GM19397 (cell line): Measurements from ENCODE around the gene GIMAP7.
"Not testable (repeated sequence)": the region's sequence is repeated elsewhere in the genome, so short reads cannot be mapped to it uniquely, and the experiment has no call there.

ENCODE experiments used
- ATAC-seq: cut with Tn5 transposase; IDR thresholded peaks from one replicate; pipeline ENCODE4 v1.9.1; 2021; ENCODE audit warnings: mild to moderate bottlenecking, moderate library complexity; ENCODE audit not compliant: unreplicated experiment

GIMAP7 gene

DNA sequence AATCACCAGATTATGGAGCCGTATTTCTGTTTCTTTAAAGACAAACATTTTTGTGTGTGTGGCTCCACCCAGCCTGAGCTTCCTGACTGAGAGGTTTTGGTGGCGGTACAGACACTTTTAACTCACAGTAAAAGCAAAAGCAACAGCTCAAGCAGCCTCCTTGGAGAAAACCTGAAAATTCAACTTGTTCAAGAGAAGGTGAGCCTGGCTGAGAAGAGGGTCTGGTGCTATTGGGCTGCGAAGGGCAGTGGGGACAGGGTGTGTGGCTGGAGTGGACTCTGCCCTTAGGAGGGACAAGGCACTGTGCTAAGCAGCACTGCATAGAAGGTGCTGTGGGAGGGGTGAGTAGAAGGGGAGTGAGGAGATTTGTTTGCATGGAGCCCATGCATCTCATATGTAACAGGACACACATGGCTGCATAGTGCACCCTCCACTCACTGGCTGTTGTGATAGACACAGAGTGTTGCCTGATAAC is at the start of gene GIMAP7:
Gene GIMAP7, plus strand, starts transcription at position 125 of the 475 bp plus-strand sequence. CDS start 5,103 bp downstream, outside the sequence.
- ATAC-seq: peak; percentile 80

DNA sequence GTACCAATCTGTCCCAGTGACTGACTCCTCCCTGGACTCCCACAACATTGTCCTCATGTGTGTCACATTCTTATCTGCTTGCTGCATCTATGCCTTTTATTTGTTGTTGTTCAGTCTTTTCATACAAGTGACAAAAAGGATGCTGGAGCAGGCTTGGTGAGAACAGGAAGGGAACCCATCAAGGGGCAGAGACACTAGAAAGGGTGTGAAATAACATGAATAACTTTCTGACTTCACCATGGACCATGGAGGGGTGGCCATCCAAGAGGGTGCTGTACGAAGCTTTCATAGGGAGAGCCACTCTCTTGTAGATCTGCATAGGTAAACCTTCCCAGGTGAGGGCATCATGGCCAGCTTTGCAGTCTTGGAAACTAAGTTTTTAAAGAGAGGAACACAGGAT is 49.7 kb upstream of the GIMAP7 start:
- ATAC-seq: no peak

DNA sequence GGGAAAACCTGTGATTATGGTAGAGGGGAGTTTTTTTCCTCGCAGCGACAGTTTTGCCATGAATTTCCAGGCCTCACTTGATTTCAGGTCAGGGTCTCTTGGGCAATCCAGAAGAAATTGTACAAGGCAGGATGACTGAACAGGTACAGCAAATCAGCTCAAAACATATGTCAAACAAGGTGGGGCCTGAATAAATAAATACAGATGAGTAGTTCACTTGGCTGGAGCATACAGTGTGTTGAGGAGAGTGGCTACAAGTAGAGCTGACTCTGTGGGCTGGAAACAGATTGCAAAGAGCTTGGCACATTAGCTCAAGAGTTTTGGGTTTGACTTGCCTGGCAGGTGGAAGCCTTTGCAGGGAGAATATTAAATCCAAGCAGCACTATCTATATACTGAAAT is 49.3 kb upstream of the GIMAP7 start:
- ATAC-seq: no peak

DNA sequence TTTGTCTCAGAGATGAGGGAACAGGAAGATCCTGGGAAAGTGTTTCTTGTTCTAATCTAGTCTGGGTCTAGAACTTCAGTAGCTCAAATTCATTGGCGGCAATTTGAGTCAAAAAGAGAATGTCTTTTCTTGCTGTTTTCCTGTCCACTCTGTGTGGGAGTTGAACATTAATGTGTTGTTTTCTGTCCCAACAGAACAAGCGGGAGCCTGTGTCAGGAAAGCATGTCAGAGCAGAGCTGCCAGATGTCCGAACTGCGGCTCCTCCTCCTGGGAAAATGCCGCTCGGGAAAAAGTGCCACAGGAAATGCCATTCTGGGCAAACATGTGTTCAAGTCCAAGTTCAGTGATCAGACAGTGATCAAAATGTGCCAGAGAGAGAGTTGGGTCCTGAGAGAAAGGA is 48.2 kb upstream of the GIMAP7 start:
- no peak for ATAC-seq

DNA sequence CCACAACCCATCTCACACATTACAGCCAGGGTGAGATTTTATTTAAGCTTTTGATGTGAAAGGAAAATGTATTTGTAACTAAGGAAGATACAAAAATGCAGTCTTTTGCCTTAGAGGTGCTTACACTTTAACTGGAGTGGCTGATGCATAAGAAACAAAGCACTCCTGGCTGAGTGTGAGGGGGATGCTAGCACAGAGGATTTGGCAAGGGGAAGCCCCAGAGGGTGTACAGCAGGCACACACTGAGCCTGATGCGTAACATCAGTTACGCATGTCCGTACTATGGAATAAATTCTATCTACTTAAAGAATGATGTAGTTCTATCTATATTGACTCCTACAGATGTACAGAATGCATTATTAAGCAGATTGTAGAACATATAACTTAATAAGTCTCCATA is 46.4 kb upstream of the GIMAP7 start:
- ATAC-seq: no peak

DNA sequence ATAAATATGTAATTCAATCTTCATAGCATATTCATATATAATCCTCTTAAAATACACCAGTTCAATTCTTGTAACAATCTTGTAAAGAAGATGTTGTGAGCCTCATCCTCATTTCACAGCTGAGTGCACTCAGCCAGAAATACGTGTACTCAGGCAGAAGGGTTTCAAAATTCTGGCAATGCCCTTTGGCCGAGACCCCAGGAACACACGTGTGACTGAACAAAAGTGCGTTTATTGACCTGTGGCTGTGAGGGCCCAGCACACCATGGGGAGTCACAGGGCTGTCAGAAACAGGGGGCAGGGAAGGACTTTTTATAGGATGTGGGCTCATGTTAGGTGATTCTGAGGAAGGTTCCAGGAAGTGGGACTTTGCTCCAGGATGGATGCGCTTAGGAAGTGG is 42.8 kb upstream of the GIMAP7 start:
- no peak for ATAC-seq

DNA sequence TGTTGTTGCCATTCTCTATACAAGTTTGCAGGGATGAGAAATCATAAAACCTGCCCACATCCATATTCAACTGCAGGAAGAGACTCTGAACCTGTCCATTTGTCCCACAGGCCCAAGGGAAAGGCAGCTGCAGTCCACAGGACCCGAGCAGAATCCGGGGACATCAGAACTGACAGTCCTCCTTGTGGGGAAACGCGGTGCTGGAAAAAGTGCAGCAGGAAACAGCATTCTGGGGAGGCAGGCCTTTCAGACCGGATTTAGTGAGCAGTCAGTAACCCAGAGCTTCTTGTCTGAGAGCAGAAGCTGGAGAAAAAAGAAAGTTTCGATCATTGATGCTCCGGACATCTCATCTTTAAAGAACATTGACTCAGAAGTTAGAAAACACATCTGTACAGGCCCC is 40.8 kb upstream of the GIMAP7 start:
- no peak for ATAC-seq

DNA sequence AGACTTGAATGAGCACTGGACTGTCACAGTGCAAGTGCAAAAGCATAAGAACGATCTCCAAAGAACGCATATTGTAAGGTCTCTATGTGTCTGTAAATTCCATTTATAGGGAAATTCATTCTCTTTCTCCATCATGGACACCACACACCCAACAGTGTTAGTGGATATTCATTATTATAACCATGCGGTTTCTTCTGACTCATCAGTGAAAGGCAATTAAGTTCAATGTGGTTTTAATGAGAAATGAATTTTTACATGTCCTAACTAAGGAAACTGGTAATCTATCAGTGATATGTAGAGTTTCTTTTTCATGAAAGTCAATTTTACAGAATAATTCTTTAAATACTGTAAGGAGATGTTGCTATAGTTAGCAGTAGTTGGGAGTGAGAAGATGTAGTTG is 38.4 kb upstream of the GIMAP7 start:
- ATAC-seq: no peak

DNA sequence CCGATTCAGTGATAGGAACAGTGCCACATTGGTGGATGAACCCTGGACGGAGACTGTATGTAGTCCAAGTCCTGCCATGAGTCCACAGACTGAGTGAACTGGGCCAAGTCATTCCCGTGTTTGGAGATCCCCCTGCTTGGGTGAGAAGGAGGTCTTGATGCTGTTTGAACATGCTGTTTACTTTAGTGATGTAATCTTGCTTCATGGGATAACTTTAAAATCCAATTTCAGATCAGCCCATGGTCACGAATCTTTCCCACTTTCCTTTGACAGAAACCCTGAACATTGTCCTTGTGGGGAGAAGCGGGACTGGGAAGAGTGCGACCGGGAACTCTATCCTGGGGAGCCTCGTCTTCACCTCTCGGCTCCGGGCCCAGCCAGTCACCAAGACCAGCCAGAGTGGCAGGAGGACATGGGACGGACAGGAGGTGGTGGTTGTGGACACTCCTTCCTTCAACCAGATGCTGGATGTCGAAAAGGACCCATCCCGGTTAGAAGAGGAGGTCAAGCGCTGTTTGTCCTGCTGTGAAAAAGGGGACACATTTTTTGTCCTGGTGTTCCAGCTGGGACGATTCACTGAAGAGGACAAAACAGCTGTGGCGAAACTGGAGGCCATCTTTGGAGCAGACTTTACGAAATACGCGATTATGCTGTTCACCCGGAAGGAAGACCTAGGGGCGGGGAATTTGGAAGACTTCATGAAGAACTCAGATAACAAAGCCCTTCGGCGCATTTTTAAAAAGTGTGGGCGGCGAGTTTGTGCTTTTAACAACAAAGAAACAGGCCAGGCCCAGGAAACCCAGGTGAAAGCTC is 37.6 kb upstream of the GIMAP7 start:
- no peak for ATAC-seq

DNA sequence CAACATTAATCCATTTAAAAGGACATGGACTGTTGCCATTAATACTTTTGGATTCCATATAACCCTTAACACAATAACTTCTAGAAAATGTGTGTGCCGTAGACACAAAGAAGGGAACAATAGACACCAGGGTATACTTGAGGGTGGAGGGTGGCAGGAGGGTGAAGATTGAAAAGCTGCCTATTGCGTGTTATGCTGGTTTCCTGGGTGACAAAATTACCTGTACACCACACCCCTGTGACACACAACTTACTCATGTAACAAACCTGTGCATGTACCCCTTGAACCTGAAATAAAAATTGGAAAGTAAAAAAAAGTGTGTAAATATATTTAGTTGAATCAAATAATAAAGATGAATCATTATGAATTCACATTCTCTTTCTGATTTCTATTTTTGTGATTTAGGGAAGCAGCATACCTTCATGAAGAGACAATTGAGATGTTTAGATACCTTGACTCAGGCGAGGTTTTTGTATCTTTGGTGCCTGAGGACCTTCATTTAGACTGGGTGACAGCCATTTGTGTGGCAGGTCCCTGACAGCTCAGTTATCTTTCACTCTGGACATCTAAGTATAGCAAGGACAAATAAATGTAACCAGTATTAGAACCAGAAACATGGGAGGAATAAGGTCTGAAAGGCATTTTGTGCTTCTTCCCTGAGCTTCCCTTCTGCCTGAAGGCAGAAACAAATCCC is 35.5 kb upstream of the GIMAP7 start:
- ATAC-seq: no peak

DNA sequence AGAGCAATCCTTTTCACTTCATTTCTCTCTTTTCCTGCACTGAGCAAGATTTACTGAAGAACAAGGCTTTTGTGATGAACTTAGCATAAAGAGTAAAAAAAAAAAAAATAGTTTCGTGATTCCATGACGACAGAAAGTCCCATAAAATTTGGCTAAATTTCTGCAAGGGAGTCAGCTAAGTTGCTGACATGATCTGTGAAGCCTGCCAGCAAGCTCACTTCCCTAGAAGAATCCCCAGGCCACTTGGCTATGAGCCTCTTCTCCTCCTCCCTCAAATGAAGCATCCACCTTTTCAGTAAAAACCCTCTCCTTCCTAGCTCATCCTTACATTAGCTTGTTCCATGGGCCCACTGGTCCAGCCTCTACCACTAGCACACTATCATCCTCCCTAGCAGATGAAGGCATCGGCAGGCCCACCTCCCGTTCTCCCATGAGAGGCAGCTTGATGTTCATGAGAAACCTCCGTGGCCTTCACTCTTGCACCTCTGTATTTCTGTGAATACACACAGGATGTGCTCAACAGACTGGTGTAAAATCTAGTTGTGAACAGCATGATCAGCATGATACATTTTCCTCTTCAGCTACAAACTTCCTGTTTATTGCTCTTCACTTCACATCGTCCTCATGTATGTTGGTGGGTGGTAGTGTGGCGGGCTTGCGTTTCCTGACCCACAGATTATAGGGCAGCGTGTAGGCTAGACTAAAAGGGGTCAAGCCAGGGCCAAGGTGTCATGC is 33.3 kb upstream of the GIMAP7 start:
- no peak for ATAC-seq

DNA sequence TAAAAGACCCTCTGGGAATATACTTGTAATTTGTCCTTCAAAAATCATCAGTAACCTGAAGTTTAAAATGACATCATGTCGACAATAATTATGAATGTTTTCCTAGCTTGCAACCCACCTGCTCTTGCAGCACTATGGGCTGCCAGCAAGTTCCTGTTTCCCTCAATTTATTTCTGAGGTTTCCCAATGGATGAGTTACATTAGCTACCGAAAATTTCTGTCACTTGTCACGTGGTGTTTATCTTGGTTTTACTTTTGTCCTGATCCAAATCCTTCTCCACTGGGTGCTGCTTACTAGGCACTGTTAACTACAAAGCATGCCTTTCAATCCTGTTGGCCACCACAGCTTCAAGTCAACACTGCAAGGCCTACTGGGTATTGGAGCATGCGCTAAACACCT is 32.8 kb upstream of the GIMAP7 start:
- ATAC-seq: no peak

DNA sequence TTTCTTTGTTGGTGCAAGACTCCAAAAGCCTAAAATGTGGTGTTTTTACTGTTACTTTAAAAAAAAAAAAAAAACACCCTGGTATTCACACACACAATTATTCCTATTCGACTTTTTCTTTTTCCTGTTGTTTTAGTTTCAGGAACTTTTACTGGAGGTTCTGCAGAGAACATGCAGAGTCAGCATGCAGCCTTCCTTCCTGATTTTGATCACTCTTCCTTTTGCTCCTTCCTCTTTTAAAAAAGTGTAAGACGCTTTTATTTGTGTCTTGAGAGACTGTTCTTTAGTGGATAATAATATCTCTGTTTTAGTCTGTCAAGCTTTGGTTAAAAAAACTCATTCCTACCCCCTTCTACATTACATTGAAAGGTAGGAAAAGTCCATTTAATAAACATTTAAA is 31.2 kb upstream of the GIMAP7 start:
- not testable (repeated sequence) for ATAC-seq

DNA sequence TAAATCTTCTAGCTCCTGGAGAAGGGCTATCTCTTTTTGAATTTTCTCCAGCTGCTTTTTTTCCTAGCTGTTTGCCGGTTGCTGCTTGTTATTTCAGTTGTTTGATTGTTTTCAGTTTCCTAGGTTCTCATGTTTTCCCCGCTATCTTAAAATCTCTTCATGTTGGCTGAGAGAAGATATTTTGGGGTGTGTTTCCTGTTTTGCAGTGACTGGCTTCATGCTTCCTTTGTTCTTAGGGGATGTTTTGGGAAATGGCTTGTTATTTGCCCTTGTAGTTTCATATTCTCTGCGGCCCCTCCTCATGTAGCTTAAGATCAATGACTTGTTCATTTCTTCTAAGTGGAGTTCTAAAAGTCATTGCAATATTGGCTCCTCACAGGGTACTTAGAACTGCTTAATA is 30.6 kb upstream of the GIMAP7 start:
- not testable (repeated sequence) for ATAC-seq

DNA sequence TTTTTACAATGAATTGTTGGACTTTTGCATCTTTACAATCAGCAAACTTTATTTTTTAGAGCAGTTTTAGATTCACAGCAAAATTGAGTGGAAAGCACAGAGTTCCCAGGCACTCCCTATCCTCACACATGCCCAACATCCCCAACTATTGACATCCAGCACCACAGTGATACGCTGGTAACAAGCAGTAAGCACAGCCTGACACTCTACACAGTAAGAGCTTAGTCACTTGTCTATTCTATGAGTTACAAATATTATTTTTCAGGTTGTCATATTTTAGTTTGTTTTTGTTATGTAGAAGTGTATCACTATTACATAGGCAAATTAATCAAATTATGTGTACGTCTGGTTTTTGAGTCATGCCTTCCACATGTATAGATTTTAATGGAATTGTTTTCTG is 27.0 kb upstream of the GIMAP7 start:
- no peak for ATAC-seq

DNA sequence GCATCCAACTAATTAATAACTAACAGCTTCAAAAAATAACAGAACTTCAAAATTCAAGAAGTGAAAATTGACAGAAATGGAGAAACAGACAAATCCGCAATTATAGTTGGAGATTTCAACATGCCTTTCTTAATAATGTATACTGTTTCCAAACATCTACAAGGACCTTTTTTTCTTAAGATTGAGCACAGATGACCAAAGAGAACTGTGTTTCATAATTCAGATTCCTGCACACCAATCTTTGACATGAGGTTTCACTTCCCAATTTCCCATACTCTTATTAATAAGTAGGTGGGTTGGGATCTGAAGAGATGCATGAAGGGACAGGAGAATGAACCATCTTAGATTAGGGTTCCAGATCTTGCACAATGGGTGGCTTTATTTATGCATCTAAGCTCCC is 24.9 kb upstream of the GIMAP7 start:
- ATAC-seq: no peak

DNA sequence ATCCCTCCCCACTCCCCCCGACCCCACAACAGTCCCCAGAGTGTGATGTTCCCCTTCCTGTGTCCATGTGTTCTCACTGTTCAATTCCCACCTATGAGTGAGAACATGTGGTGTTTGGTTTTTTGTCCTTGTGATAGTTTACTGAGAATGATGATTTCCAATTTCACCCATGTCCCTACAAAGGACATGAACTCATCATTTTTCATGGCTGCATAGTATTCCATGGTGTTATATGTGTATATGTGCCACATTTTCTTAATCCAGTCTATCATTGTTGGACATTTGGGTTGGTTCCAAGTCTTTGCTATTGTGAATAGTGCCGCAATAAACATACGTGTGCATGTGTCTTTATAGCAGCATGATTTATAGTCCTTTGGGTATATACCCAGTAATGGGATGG is 21.2 kb upstream of the GIMAP7 start:
- ATAC-seq: not testable (repeated sequence)

DNA sequence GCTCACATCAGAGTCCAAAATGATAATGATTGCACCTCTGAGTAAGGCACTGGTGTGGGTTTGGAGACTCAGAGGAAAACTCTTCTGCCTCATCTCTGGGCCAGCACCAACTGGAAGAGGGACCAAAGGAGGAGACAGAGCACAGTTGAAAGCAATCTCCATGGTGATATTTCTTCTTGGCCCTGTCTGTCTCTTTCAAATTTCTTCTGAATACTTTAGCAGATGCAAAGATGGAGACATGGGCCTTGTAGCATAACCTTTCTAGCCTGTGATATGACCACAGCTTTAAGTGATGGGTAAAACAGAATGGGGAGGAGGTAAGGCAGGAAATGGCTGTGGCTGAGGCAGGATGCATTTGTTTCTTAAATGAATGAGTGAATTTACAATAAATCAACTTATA is 12.2 kb upstream of the GIMAP7 start:
- no peak for ATAC-seq

DNA sequence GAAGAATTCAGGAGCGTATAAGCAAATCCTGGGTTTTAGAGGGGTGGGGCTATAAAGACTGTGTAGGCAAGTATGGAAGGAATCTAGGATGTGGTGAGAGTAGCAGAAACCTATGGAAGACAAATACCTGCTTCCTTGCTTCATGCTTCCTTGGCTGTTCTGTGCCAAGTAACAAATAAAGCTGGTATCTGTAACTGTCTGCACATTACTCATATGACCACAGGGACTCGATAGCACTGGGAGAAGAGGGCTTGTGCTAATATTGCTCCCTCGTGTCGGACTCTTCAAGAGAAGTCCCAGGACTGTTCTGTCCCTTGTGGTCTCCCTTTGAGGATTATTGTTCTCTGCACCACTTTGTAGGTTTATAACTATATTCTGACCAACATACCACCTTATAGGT is 11.5 kb upstream of the GIMAP7 start:
- no peak for ATAC-seq

DNA sequence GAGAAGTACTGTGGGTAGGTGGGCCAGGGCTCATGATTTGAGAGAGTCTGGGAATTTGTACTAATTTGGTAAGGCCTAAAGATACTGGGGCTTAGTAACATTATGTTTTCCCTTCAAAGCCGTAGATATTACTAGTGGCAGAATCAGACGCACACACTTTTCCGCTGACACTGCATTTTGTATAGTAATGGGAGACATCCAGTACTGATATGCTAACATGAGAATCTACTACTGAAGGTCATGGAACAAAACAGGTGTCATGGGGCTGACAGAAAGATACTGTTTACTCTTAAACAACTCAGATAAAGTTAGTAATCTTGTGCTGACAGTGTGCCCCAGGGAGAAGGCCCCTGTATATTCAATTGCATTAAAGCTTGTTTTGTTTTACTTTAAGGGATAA is 11.1 kb upstream of the GIMAP7 start:
- no peak for ATAC-seq

DNA sequence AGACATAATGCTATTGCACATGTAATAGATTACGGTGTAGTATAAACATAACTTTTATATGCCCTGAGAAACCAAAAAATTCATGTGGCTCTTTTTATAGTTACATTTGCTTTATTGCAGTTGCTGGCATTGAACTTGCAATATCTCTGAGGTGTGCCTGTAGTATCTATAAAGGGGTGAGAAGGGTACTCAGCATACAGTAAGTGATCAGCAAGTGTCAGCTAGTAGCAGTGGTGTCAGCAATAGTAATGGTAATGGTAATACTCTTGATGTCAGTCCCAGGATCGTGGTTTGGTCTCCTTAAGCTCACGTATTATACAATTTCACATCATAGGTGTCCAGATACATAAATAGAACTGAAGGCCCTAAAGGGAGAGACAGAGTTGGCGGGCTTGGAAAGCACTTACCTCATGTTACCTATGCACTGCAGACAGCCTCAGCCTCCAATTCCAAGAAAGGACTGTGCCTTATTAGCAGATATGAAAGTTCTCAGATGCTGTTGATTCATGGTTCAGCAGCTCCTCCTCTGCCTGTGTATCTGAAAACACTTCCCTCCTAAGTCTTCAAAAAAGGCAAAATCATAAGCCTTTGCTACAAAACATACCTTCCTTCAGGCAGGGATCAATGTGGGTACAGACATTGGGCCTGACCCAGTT is 6.6 kb upstream of the GIMAP7 start:
- ATAC-seq: no peak
